Superior temporal gyrus (tissue), 1 donor: ENCODE data around the gene CAMTA1.

Source experiments
- DNase-seq: peaks from one replicate; pipeline ENCODE4 v3.0.0-alpha.2; 2016; ENCODE audit errors: extremely low spot score

The CAMTA1 gene

DNA sequence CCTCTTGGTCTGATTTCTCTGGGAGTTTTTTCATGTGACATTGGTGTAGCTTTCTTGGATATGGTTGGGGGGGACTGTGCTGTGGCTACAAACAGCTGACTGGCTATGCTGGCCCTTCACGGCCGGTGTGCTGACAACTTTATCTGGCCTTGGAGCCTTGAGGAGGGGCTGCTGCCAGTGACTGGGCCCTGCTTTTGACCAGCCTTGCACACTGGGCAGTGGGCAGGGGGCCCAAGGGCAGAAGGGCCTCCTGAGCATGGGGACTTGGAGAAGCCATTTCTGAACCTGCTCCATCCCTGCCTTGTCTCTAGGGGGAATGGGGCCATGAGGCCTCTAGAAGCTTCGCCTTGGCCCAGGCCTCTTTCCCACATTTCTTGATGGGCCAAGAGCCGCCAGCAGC, 139.6 kb downstream of the CAMTA1 start:
- no peak for DNase-seq

- DNase-seq, result no peak
Measured at GRCh38 chr1:6927626-6928025, 142.4 kb downstream of the CAMTA1 start.

- DNase-seq, result no peak
Measured at GRCh38 chr1:6928106-6928885, 143.0 kb downstream of the CAMTA1 start.

DNA sequence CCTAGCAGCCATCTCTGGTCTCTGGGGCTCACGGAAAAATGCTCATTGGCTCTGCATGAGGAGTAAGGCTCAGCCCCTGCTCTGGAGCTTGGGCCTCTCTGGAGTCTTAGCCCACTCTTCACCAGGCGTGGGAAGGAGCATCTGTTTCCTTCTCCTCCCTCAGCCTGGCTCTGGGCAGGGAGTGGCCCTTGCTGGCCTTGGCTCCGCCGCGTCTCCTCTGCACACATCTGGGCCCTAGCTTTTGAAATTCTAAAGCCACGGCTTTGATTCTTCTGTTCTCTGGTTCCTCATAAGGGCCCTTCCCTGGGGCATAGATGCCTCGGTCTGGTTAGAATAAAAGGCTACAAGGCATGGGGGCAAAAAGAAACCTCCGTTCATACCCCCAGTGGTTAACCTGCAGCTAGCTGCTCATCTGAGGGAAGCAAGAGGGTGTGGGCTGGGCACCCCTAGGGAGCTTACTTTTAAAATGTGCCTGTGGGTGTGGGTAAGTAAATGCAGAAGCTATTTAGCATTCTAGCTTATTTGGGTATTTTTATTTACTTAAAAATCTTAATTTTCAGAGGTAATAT, 145.6 kb downstream of the CAMTA1 start:
- DNase-seq, result no peak

- DNase-seq, result no peak
Measured at GRCh38 chr1:6935361-6935883, 150.2 kb downstream of the CAMTA1 start.

- no peak for DNase-seq
Measured at GRCh38 chr1:6935911-6936690, 150.8 kb downstream of the CAMTA1 start.

DNA sequence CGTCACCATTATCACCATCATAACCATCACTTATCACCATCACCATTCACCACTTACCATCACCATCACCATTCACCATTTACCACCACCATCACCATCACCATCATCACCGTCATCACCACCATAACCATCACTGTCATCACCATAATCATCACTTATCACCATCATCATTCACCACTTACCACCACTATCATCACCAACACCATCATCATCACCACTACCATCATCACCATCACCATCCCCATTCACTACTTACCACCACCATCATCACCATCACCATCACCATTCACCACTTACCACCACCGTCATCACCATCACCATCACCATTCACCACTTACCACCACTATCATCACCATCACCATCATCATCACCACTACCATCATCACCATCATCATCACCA, 151.8 kb downstream of the CAMTA1 start:
- DNase-seq, result no peak

DNA sequence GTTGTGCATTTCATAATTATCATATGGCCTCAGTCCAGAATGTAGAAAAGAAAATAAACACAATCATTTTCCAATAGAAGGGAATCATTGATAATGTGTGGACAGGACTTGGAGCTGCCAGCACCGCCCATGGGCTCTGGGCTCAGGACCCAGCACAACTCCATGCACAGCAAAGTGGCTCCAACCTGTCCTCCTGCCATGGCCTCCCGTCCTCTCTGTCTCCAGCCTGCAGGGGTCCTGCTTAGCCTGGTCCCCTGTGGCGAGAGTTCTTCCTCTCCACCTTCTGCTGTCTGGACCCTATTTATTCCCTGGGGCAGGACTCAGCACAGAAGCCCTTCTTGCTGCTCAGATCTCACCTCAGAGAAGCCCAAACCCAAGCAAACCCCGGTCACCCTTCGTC, 154.1 kb downstream of the CAMTA1 start:
- no peak for DNase-seq

DNA sequence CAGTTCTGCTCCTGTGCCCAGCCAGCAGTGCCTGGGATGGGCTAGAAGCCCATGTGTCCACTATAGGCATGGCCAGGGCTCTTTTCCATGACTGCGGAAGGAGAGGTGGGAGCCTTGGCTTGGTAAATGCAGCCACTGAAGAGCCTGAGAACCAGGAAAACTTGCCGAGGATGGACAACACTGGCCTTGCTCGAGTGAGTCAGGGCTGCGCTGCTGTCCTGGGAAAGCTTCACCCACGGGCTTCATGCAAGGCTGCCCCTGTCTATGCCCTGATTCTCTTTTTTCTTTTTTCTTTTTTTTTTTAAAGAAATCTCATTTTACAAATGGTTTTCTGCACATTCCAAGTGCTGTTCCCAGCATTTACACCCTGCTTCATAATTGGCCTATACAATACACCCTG, 156.5 kb downstream of the CAMTA1 start:
- no peak for DNase-seq

- DNase-seq, result no peak
Measured at GRCh38 chr1:6942990-6943389, 157.7 kb downstream of the CAMTA1 start.

DNA sequence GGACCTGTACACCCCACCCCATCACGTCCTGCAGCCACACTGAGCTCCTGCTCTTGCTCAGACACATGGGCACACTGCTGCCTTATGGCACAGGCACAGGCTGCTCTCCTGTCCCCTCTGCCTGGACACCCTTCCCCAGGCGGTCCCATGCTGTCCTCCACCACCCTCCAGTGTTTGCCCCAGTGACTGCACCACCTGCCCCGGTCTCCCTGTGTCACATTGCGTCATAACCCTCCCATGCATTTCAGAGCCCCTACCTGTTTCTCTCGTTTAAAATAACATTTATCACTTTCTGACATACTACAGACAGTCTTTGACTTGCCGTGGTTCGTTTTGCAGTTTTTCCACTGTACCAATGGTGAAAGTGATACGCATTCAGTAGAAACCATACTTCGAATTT, 159.2 kb downstream of the CAMTA1 start:
- DNase-seq, result no peak

DNA sequence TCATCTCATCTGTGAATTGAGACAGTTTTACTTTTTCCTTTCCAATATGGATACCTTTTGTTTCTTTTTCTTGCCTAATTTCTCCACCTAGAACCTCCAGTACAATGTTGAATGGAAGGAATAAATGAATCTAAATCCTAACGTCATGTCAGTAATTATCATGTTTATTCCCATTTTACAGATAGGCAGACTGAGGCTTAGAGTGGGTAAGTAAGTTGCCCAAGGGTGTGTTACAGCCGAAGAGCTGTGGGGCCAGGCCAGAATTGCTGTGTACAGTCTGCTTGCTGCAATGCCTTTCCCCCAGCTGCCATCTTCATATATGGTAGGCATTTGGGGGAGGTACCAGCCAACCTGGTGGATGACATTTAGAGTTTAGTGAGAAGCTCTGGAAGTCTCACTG, 162.7 kb downstream of the CAMTA1 start:
- DNase-seq, result no peak

- no peak for DNase-seq
Measured at GRCh38 chr1:6948416-6948815, 163.2 kb downstream of the CAMTA1 start.

GRCh38 chr1:6948861-6949260, 163.6 kb downstream of the CAMTA1 start:
- DNase-seq, result no peak

DNA sequence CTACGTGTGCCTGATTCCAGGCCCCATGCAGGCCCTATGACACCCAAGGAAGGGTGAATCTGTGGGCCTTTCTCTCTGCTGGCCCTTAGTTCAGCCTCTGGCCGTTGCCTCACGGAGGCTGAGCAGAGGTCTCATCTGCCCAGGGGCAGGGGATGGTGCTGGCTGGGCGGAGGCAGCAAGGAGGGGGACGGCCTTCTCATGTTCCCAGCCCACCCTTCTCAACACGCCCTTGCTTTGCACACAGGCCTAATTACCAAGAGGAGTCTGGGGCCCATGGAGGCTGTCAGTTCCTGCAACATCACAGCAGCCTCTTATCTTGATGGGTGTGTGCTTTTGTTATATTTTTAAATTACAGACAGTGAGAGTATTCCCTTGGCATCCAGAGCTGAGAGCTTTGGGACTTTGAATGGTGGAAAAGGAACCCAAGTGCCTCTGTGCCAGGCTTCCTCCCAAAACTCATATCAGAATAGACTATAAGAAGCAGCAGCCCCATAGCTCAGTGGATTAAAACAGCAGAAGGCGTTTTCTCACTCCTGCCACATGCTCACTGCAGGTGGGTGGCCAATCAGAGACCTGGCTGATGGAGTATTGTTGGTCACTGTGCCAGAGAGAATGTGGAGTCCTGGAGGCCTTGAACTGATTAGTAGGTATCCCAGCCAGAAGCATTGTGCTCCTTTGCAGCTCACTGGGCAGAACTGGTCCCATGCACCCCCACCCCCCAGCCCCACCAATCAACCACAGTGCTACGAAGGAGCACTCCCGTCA, 164.9 kb downstream of the CAMTA1 start:
- no peak for DNase-seq

DNA sequence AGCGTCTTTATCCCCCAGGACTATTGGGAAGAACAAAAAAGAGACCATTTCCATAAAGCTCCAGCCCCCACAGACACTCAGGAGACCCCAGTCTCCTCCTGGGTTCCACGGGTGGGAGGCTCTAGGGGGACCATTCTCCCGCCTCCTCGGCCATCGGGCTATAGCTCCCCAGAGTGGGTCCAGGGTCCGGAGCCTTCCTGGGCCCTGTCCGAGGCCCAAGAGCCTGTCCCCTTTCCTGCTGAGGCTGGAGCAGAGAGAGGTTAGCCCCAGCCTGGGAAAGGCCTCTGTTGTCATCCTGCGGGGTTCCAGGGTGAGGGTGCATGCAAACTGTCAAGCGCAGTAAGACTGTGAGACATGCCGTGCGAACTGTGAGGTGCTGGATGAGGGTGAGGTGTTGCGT, 166.3 kb downstream of the CAMTA1 start:
- no peak for DNase-seq

DNA sequence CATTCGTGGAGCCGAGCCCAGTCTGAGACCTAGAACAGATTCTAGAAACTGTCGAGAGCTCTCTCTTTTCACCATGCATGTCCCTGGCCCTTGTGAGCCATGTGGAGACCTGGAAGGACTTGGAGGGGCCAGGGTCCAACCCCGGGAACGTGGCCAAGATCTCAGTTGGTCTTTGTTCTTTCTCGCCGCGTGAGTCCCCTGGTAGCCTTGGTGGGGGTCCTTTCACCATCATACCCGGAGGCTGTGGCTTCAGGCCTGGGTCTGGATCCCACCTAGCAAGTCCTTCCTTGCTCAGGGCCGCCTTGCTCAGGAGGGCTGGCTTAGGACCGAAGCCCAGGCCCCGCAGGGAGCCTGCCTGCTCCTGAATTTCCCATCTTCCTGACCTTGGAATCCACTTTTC, 168.0 kb downstream of the CAMTA1 start:
- no peak for DNase-seq

- no peak for DNase-seq
Measured at GRCh38 chr1:6953907-6954364, 168.7 kb downstream of the CAMTA1 start.

DNA sequence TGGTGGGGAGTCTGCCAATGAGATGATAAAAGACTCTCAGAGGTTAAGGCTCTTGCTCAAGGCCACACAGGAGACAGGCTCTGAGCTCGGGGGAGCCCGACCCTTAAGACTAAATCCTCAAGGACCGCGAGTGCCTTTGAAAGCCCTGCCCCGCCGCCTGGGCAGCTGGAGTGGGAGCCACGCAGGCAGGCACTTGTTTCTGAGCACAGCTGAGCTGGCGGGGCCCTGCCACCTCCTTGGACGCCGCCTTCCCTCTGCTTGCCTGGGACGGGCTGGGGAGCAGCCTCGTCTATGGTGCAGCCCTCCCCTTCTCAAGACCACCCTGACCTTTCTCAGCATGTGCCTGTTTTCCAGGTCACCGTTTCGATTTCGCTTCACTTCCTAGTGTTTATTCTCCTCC, 169.3 kb downstream of the CAMTA1 start:
- no peak for DNase-seq

GRCh38 chr1:6955357-6956094, 170.3 kb downstream of the CAMTA1 start:
- DNase-seq, result no peak

GRCh38 chr1:6956488-6957159, 171.4 kb downstream of the CAMTA1 start:
- peak; percentile 59 for DNase-seq
